Measurements from ENCODE around the gene RASSF4.

Gene RASSF4

DNA sequence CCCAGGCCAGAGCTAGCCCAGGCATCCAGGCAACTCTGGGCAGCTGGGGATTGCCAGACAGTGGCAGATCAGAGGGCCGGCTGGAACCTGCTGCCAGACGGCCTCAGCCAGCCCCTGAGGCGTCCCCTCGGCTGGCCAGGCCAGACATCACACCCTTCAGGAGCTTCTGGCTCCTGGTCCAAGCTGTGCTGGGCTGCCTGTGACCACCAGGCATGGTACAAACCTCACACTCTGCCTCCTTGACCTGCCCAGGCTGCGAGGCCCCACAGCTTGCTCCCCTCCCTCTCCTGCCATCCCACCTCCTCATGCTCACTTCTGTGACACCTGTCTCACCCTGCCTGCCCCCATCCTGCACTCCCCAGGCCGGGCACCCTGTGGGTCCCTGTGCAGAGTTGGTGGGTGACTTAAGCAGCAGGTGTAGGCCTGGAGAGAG is 13.3 kb downstream of the RASSF4 start:
- DNase-seq (ENCODE audit: low read depth in 1 of 2, low spot score in 1 of 2) = no peak
- no peak for TF ChIP-seq SPI1 (IDR thresholded peaks at IDR 0.05; ENCODE audit: borderline replicate concordance, low read depth)
- no peak for TF ChIP-seq CTCF (IDR thresholded peaks at IDR 0.05; ENCODE audit: insufficient read depth, low read length)
- TF ChIP-seq, protein P1, sequence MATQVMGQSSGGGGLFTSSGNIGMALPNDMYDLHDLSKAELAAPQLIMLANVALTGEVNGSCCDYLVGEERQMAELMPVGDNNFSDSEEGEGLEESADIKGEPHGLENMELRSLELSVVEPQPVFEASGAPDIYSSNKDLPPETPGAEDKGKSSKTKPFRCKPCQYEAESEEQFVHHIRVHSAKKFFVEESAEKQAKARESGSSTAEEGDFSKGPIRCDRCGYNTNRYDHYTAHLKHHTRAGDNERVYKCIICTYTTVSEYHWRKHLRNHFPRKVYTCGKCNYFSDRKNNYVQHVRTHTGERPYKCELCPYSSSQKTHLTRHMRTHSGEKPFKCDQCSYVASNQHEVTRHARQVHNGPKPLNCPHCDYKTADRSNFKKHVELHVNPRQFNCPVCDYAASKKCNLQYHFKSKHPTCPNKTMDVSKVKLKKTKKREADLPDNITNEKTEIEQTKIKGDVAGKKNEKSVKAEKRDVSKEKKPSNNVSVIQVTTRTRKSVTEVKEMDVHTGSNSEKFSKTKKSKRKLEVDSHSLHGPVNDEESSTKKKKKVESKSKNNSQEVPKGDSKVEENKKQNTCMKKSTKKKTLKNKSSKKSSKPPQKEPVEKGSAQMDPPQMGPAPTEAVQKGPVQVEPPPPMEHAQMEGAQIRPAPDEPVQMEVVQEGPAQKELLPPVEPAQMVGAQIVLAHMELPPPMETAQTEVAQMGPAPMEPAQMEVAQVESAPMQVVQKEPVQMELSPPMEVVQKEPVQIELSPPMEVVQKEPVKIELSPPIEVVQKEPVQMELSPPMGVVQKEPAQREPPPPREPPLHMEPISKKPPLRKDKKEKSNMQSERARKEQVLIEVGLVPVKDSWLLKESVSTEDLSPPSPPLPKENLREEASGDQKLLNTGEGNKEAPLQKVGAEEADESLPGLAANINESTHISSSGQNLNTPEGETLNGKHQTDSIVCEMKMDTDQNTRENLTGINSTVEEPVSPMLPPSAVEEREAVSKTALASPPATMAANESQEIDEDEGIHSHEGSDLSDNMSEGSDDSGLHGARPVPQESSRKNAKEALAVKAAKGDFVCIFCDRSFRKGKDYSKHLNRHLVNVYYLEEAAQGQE (IDR thresholded peaks at IDR 0.05; ENCODE audit: insufficient replicate concordance, low read depth) = no peak
- H3K27me3 ChIP-seq (ENCODE audit: insufficient read depth, poor library complexity, severe bottlenecking) = no peaks in the 10 kb centered on the region
- H3K27ac ChIP-seq (replicated peaks) = peak overlapping the region; percentile 75
- no peak overlapping the region for H3K4me3 ChIP-seq (replicated peaks; ENCODE audit: insufficient read depth, low read length)

DNA sequence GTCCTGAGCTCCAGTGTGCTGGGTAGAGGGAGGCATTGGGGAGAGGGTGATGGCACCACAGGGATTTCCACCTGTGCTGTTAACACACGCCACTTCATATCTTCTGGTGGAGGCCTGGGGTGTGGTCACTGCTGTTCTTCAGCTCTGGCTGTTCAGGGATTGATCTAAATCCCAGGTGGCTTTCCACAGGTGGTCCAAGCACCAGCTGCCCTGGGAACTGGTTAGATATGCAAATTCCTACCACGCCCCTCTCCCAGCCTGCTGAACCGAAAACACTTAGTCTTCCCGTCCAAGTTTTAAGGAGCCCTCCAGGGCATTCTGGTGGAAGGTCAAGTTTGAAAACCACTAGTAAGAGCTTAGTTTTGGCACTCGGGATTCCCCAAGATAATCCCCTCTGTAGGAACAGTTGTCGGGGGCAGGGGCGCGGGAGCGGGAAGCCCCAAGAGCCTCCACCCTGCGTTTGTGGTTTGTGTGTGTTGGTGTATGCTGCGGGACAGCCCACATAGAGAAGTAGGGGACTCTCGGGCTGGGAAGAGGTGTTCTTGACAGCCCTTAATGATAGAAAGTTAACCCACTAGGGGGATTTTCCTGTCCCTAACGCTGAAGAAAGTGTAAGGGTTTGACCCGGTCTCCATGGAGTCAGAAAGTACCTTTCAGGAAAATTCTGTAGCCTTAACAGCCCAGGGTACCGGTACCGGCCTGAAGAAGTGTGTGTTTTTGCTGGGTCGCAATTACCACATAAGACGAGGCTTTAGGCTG is 13.9 kb downstream of the RASSF4 start:
- Histone ChIP-seq H3K27ac (replicated peaks) (peak overlapping the region; percentile 75), H3K27me3 (ENCODE audit: insufficient read depth, poor library complexity, severe bottlenecking) (no peaks in the 10 kb centered on the region), H3K4me3 (replicated peaks; ENCODE audit: insufficient read depth, low read length) (no peak overlapping the region)
- DNase-seq (ENCODE audit: low read depth in 1 of 2, low spot score in 1 of 2) = peak in 1 of 2 experiments; percentile 49
- TF ChIP-seq CTCF (IDR thresholded peaks at IDR 0.05; ENCODE audit: insufficient read depth, low read length) (no peak), GABPA (IDR thresholded peaks at IDR 0.05; ENCODE audit: low read depth) (no peak), SPI1 (IDR thresholded peaks at IDR 0.05; ENCODE audit: borderline replicate concordance, low read depth) (no peak), POLR2AphosphoS5 (IDR thresholded peaks at IDR 0.05; ENCODE audit: low read depth) (no peak)
- TF ChIP-seq, protein P1 (IDR thresholded peaks at IDR 0.05; ENCODE audit: insufficient replicate concordance, low read depth) = no peak

DNA sequence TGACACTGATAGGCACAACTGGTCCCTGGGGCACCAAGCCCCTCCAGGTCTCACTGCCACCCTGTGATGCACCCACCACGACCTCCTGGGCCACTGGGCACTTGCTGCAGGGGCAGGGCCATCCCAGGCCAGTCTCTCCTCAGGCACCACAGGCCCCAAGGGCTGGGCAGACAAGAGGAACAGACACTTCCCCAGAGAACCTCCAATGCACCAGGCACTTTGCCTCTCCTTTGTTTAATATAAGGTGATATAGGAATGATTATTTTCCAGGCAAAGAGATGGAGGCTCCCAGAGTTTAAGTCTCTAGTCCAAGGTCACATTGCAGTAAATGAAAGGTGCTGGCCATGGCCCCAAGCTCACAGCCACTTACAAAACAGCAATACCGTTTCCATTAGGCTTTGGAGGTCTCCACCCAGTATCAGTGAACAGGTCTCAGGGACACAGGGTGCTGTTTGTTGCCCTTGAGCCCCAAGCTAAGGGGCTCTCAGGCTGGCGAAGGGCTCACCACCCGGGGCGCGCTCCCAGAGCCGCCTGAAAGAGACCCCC is 14.6 kb downstream of the RASSF4 start:
- Histone ChIP-seq H3K27ac (replicated peaks) (peak overlapping the region; percentile 75), H3K4me3 (replicated peaks; ENCODE audit: insufficient read depth, low read length) (no peak overlapping the region), H3K27me3 (ENCODE audit: insufficient read depth, poor library complexity, severe bottlenecking) (no peaks in the 10 kb centered on the region)
- TF ChIP-seq POLR2AphosphoS5 (IDR thresholded peaks at IDR 0.05; ENCODE audit: low read depth) (no peak), CTCF (IDR thresholded peaks at IDR 0.05; ENCODE audit: insufficient read depth, low read length) (no peak), SPI1 (IDR thresholded peaks at IDR 0.05; ENCODE audit: borderline replicate concordance, low read depth) (peak; percentile 49; the same call in 1 of the 2 replicates)
- peak in 1 of 2 experiments; percentile 46 for DNase-seq (ENCODE audit: low read depth in 1 of 2, low spot score in 1 of 2)
